PC-9 (cell line): ENCODE measurements around the gene MECP2. TPM values are rescaled to one million over a fixed set of nuclear protein-coding genes. Genes with fewer than 3 reads are reported as not detected.

Experiments used
- BruUV-seq: library from RNA; stranded (reverse); fragments of 400-500 nt; replicated peaks from 2 replicates; lab custom pipeline; 2021; lab: Mats Ljungman, UMichigan
- CTCF ChIA-PET: fragments of 300-600 bp; sonication (Branson Sonifier 250); formaldehyde crosslinking; loops from one replicate; lab custom pipeline; 2022; ENCODE audit warnings: antibody characterized with exemption; lab: Charles Lee
- POLR2A ChIA-PET: fragments of 300-600 bp; sonication (Branson Sonifier 250); formaldehyde crosslinking; loops from one replicate; lab custom pipeline; 2022; ENCODE audit warnings: antibody characterized with exemption; ENCODE audit not compliant: unreplicated experiment; lab: Charles Lee
- DNase-seq, 2 experiments: peaks; one replicate each; pipeline versions ENCODE4 v3.0.0 to v3.0.0-alpha.2; 2015 to 2022; ENCODE audit warnings: mixed read lengths in 1 of 2
- H2AFZ ChIP-seq: fragments of 200-600 bp; sonication (generic); 2 replicates; pipeline ENCODE4 v1.8.1; 2017; ENCODE audit warnings: antibody characterized with exemption
- H3F3A ChIP-seq: fragments of 200-600 bp; sonication (generic); 2 replicates; pipeline ENCODE4 v1.8.1; 2017; ENCODE audit warnings: antibody characterized with exemption, mild to moderate bottlenecking, low read depth; ENCODE audit not compliant: insufficient read depth
- H3K27ac ChIP-seq: fragments of 200-600 bp; sonication (generic); 2 replicates; pipeline ENCODE4 v1.6.1; 2016; ENCODE audit warnings: mixed run types
- H3K27me3 ChIP-seq: fragments of 200-600 bp; sonication (generic); 2 replicates; pipeline ENCODE4 v1.6.1; 2016; ENCODE audit warnings: low read depth, mixed run types; ENCODE audit not compliant: insufficient read depth
- H3K36me3 ChIP-seq: fragments of 200-600 bp; sonication (generic); 2 replicates; pipeline ENCODE4 v1.6.1; 2016; ENCODE audit warnings: low read depth, mixed run types
- H3K4me1 ChIP-seq: fragments of 200-600 bp; sonication (generic); replicated peaks from 2 replicates; pipeline ENCODE4 v1.6.1; 2016; ENCODE audit warnings: mixed run types; ENCODE audit not compliant: insufficient read depth
- H3K4me2 ChIP-seq: fragments of 200-600 bp; sonication (generic); 2 replicates; pipeline ENCODE4 v1.6.1; 2017; ENCODE audit warnings: mixed run types
- H3K4me3 ChIP-seq: fragments of 200-600 bp; sonication (generic); 2 replicates; pipeline ENCODE4 v1.6.1; 2016; ENCODE audit warnings: mixed run types
- H3K79me2 ChIP-seq: fragments of 200-600 bp; sonication (generic); 2 replicates; pipeline ENCODE4 v1.6.1; 2017; ENCODE audit warnings: low read depth, mixed run types
- H3K9me2 ChIP-seq: fragments of 200-600 bp; sonication (generic); 2 replicates; pipeline ENCODE4 v1.8.1; 2017; ENCODE audit warnings: mild to moderate bottlenecking; ENCODE audit not compliant: insufficient read depth
- H3K9me3 ChIP-seq: fragments of 200-600 bp; sonication (generic); 2 replicates; pipeline ENCODE4 v1.8.1; 2016; ENCODE audit warnings: low read depth; ENCODE audit not compliant: insufficient read depth
- H4K20me1 ChIP-seq: fragments of 200-600 bp; sonication (generic); 2 replicates; pipeline ENCODE4 v1.8.1; 2017; ENCODE audit not compliant: insufficient read depth
- CTCF ChIP-seq: fragments of 200-600 bp; sonication (generic); conservative IDR thresholded peaks from 2 replicates; pipeline ENCODE4 v1.6.1; 2017; ENCODE audit warnings: mixed run types, antibody characterized with exemption, mild to moderate bottlenecking, moderate library complexity
- EZH2 ChIP-seq: fragments of 200-600 bp; sonication (generic); IDR thresholded peaks from 2 replicates; pipeline ENCODE4 v1.8.0; 2017; ENCODE audit warnings: antibody characterized with exemption, low read depth
- intact Hi-C: fragments of 100-400 bp; cut with micrococcal nuclease; formaldehyde crosslinking; loops from one replicate; pipeline ENCODE4 v1.10.0; 2022; ENCODE audit not compliant: unreplicated experiment
- total RNA-seq: library from RNA; stranded (reverse); gene quantifications from 2 replicates; pipeline ENCODE4 v1.2.3, GENCODE V29; 2021

The MECP2 gene
- total RNA-seq, 1 experiment from 2014 or later, result 85.6 TPM

- Histone ChIP-seq H3K4me2 (no peak overlapping the region), H3K27ac (no peak overlapping the region), H3K9me3 (no peaks in the 10 kb centered on the region), H3K4me3 (no peak overlapping the region), H3K27me3 (no peaks in the 10 kb centered on the region), H2AFZ (no peak overlapping the region), H3F3A (no peaks in the 10 kb centered on the region), H3K9me2 (no peaks in the 10 kb centered on the region), H3K36me3 (no peaks in the 10 kb centered on the region), H3K79me2 (no peaks in the 10 kb centered on the region), H3K4me1 (no peaks in the 10 kb centered on the region), H4K20me1 (peaks cover 5% of the 10 kb centered on the region; the same call in 1 of the 2 replicates)
- CTCF ChIA-PET, result no interaction called here
- no TSS peak for BruUV-seq
- POLR2A ChIA-PET, result no interaction called here
- DNase-seq, result no peak
- intact Hi-C loops, result no loop called here
- no peak for TF ChIP-seq CTCF
- no peak for TF ChIP-seq EZH2
Measured at GRCh38 chrX:154033848-154034247, 63.7 kb downstream of the MECP2 start.

- Histone ChIP-seq H3K4me2 (no peak overlapping the region), H3K27me3 (no peaks in the 10 kb centered on the region), H3K36me3 (no peaks in the 10 kb centered on the region), H3F3A (no peaks in the 10 kb centered on the region), H2AFZ (no peak overlapping the region), H4K20me1 (peaks cover 5% of the 10 kb centered on the region; the same call in 1 of the 2 replicates), H3K4me3 (no peak overlapping the region), H3K9me3 (no peaks in the 10 kb centered on the region), H3K27ac (no peak overlapping the region), H3K9me2 (no peaks in the 10 kb centered on the region), H3K4me1 (no peaks in the 10 kb centered on the region), H3K79me2 (no peaks in the 10 kb centered on the region)
- no TSS peak for BruUV-seq
- intact Hi-C loops, result no loop called here
- CTCF ChIA-PET, result no interaction called here
- TF ChIP-seq EZH2 (no peak), CTCF (no peak)
- POLR2A ChIA-PET, result no interaction called here
- DNase-seq, result no peak
Measured at GRCh38 chrX:154032653-154033052, 64.9 kb downstream of the MECP2 start.

- H3F3A ChIP-seq, result no peaks in the 10 kb centered on the region
- no peaks in the 10 kb centered on the region for H3K36me3 ChIP-seq
- no peaks in the 10 kb centered on the region for H3K9me2 ChIP-seq
- no TSS peak for BruUV-seq
- no peaks in the 10 kb centered on the region for H3K9me3 ChIP-seq
- no peaks in the 10 kb centered on the region for H3K4me1 ChIP-seq
- H3K79me2 ChIP-seq, result no peaks in the 10 kb centered on the region
- no peak overlapping the region for H3K27ac ChIP-seq
- H2AFZ ChIP-seq, result no peak overlapping the region
- ChIA-PET POLR2A (no interaction called here), CTCF (no interaction called here)
- intact Hi-C loops, result no loop called here
- no peak overlapping the region for H3K4me2 ChIP-seq
- TF ChIP-seq CTCF (no peak), EZH2 (no peak)
- no peak for DNase-seq
- no peak overlapping the region for H3K4me3 ChIP-seq
- no peaks in the 10 kb centered on the region for H3K27me3 ChIP-seq
- H4K20me1 ChIP-seq, result peaks cover under 1% of the 10 kb centered on the region; the same call in 1 of the 2 replicates
Measured at GRCh38 chrX:154032160-154032559, 65.4 kb downstream of the MECP2 start.
